Astrocyte (in vitro differentiated cells and primary cell): ENCODE measurements around the gene ZBTB38.

Experiments used
- CTCF ChIP-seq: IDR thresholded peaks from 2 replicates; pipeline ENCODE4 v1.5.1; 2011; ENCODE audit warnings: low read depth, mild to moderate bottlenecking, inconsistent platforms, low read length, moderate library complexity; ENCODE audit not compliant: insufficient read depth
- EZH2 ChIP-seq: IDR thresholded peaks from 2 replicates; pipeline ENCODE4 v1.6.1; 2012; ENCODE audit warnings: mild to moderate bottlenecking, low read length, inconsistent platforms; ENCODE audit not compliant: insufficient read depth

DNA sequence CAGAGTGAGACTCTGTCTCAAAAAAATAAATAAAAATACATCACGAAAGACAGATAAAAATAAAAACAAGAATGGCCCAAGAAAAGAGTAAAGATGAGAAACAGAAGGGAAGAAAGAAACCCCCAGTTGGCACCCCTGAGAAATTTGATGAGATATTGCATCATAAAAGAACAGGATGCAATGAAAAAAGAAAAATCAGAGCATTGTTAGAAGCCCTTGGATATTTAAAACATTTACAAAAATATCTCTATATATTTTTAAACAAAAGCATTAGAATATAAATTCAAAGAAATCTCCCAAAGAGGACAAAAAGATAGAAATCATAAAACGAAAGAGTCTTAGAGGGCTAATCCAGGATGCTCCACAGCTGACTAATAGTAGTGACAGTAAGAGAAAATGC, 18.6 kb upstream of the ZBTB38 start:
- no peak for TF ChIP-seq CTCF
- no peak for TF ChIP-seq EZH2
